ENCODE data around the gene MPND. TPM values are rescaled to one million over a fixed set of nuclear protein-coding genes. Genes with fewer than 3 reads are reported as not detected.
A peak's percentile ranks its signal among the peaks of the same experiment; 100 is the strongest.
"Not testable (repeated sequence)": the region's sequence is repeated elsewhere in the genome, so short reads cannot be mapped to it uniquely, and the experiment has no call there.

The MPND gene
- total RNA-seq, 1 donor from 2014 or later, result 21.9 TPM

DNA sequence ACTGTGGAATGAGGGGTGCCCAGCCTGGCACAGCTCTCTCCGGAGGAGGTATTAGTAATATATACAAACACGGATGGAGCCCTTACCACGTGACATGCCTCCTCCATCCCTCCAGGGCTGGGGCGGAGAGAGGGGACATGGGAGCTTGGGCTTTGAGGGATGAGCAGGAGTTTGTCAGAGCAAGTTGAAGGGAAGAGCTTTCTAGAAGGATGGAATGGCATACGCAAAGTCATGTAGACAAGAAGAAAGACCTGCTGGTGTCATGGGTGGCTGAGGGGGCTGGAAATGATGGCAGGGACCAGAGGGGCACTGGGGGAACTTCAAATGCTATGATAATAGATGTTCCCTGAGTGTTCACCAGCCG lies 2.6 kb downstream of the MPND start:
- intact Hi-C loops (cut with DNase I), result no loop called here
- Histone ChIP-seq H3K4me1 (peaks cover 3 to 8% of the 10 kb centered on the region in 2 donors), H3K36me3 (no peaks in the 10 kb centered on the region), H3K27me3 (no peaks in the 10 kb centered on the region), H3K27ac (no peak overlapping the region), H3K9me3 (no peaks in the 10 kb centered on the region), H3K4me3 (no peak overlapping the region)
- TF ChIP-seq CTCF (IDR thresholded peaks at IDR 0.05), result no peak
- DNase-seq (ENCODE audit: low spot score in 2 of 2), result no peak

- DNase-seq (ENCODE audit: low spot score in 2 of 2), result no peak
- intact Hi-C loops (cut with DNase I), result no loop called here
These were observed 4.2 kb downstream of the MPND start for GRCh38 chr19:4347521-4347920.

GRCh38 chr19:4349225-4349624 lies 5.9 kb downstream of the MPND start:
- H3K4me3 ChIP-seq; intact Hi-C loops (cut with DNase I); DNase-seq (ENCODE audit: low spot score in 2 of 2); H3K27me3 ChIP-seq; H3K9me3 ChIP-seq; H3K27ac ChIP-seq; H3K36me3 ChIP-seq; H3K4me1 ChIP-seq: not testable (repeated sequence)

More at GRCh38 chr19:4347521-4347920, 4.2 kb downstream of the MPND start:
- H3K27ac ChIP-seq, result no peak overlapping the region
- no peaks in the 10 kb centered on the region for H3K36me3 ChIP-seq
- TF ChIP-seq CTCF (IDR thresholded peaks at IDR 0.05), result no peak
- no peaks in the 10 kb centered on the region for H3K27me3 ChIP-seq
- peaks cover 3 to 5% of the 10 kb centered on the region in 2 donors for H3K4me1 ChIP-seq
- no peaks in the 10 kb centered on the region for H3K9me3 ChIP-seq
- no peak overlapping the region for H3K4me3 ChIP-seq

DNA sequence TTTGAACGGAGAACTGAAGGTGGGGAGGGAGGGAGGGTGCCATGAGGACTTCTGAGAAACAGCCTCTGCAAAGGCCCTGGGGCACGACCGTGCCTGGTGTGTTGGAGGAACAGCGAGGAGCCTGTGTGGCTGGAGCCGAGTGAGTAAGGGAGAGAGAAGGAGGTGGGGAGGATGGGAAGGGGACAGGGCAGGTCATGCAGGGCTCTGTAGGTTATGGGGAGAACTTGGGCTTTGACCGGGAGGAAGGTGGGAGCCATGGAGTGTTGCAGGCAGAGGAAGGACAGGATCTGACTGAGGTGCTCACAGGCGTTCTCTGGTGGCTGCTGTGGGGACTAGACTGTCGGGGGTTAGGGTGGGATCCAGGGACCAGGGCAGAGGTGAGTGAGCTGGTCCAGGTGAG lies 6.7 kb downstream of the MPND start:
- no peak for TF ChIP-seq CTCF (IDR thresholded peaks at IDR 0.05)
- Histone ChIP-seq H3K27ac (no peak overlapping the region), H3K9me3 (no peaks in the 10 kb centered on the region), H3K4me3 (no peak overlapping the region), H3K4me1 (no peaks in the 10 kb centered on the region), H3K36me3 (no peaks in the 10 kb centered on the region), H3K27me3 (no peaks in the 10 kb centered on the region)
- intact Hi-C loops (cut with DNase I), result loop anchor here (5.0 kb wide), 1 partner anchor 83 kb away; no protein-coding TSS in a partner anchor
- DNase-seq (ENCODE audit: low spot score in 2 of 2), result no peak

GRCh38 chr19:4350726-4351125 lies 7.4 kb downstream of the MPND start:
- Histone ChIP-seq H3K4me3 (no peak overlapping the region), H3K9me3 (no peaks in the 10 kb centered on the region), H3K27ac (no peak overlapping the region), H3K27me3 (no peaks in the 10 kb centered on the region), H3K36me3 (no peaks in the 10 kb centered on the region), H3K4me1 (no peaks in the 10 kb centered on the region)
- DNase-seq (ENCODE audit: low spot score in 2 of 2), result no peak
- intact Hi-C loops (cut with DNase I), result loop anchor here (5.0 kb wide), 1 partner anchor 83 kb away; no protein-coding TSS in a partner anchor
- TF ChIP-seq CTCF (IDR thresholded peaks at IDR 0.05), result no peak

GRCh38 chr19:4352701-4353121 lies 9.3 kb downstream of the MPND start:
- DNase-seq (ENCODE audit: low spot score in 2 of 2), result no peak
- H3K9me3 ChIP-seq, result no peaks in the 10 kb centered on the region
- H3K4me3 ChIP-seq, result no peak overlapping the region
- H3K27me3 ChIP-seq, result no peaks in the 10 kb centered on the region
- peaks cover 0 to 4% of the 10 kb centered on the region in 2 donors for H3K36me3 ChIP-seq
- H3K4me1 ChIP-seq, result no peaks in the 10 kb centered on the region
- intact Hi-C loops (cut with DNase I), result loop anchor here (5.0 kb wide), 1 partner anchor 85 kb away; no protein-coding TSS in a partner anchor
- TF ChIP-seq CTCF (IDR thresholded peaks at IDR 0.05), result peak; percentile 42 to 93 (median 60)
- H3K27ac ChIP-seq, result no peak overlapping the region

Measured in ascending aorta (tissue), 2 donors.